Measurements from ENCODE around the gene BTNL8. TPM values are rescaled to one million over a fixed set of nuclear protein-coding genes. Genes with fewer than 3 reads are reported as not detected.

Gene BTNL8
- polyA plus RNA-seq, 3 donors, result 0.13 to 0.50 (median 0.13) TPM

DNA sequence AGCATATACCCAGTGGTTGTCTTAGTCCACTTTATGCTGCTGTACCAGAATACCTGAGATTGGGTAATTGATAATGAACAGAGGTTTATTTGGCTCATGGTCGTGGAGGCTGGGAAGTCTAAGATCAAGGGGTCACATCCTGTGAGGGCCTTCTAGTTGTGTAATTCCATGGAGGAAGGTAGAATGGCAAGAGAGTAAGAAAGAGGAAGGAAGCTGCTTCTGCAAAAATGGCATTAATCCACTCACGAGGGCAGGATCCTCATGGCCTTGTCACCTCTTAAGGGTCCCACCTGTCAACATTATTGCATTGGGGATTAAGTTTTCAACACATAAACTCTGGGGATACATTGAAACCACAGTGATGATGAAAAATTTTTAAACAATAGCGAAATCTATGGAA, 17.0 kb downstream of the BTNL8 start:
- no peaks in the 10 kb centered on the region for H4K20me1 ChIP-seq (ENCODE audit: insufficient read depth, low read length)
- H3K27ac ChIP-seq (ENCODE audit: low read depth in 1 of 2, low read length in 2 of 2), result no peak overlapping the region
- intact Hi-C loops (cut with micrococcal nuclease), result no loop called here
- TF ChIP-seq CTCF (IDR thresholded peaks at IDR 0.05), result no peak
- no peak for DNase-seq
- H3K9ac ChIP-seq (ENCODE audit: insufficient read depth, low read length, poor library complexity, severe bottlenecking), result no peak overlapping the region
- Mint-ChIP-seq H3K36me3 (no peaks in the 10 kb centered on the region), H3K27me3 (ENCODE audit: low read depth in 3 of 3) (peaks cover 0 to 5% (median 3%) of the 10 kb centered on the region in 3 donors), H3K27ac (peak overlapping the region in 1 of 7 donors; percentile 14), H3K4me1 (peaks cover 8% of the 10 kb centered on the region), H3K9me3 (peaks cover 8 to 21% (median 15%) of the 10 kb centered on the region in 7 donors), H3K4me3 (no peak overlapping the region)
- H3K4me2 ChIP-seq (replicated peaks; ENCODE audit: extremely low read depth, low read length, poor library complexity, severe bottlenecking), result no peak overlapping the region
- H3K4me3 ChIP-seq (replicated peaks in 1 of 3; ENCODE audit: low read depth in 2 of 3, low read length in 3 of 3), result no peak overlapping the region
- H3K79me2 ChIP-seq (ENCODE audit: insufficient read depth, low read length), result no peaks in the 10 kb centered on the region
- 0% methylated on average over 1 of the region's 3 CpGs for WGBS (ENCODE audit: insufficient coverage)
- peaks cover 6 to 15% of the 10 kb centered on the region in 2 donors for H3K9me3 ChIP-seq (replicated peaks in 1 of 2; ENCODE audit: control insufficient read depth in 1 of 2, insufficient read depth in 1 of 2, low read length in 2 of 2)
- peaks cover 0 to 4% of the 10 kb centered on the region in 2 donors for H3K4me1 ChIP-seq (ENCODE audit: control insufficient read depth in 1 of 2, insufficient read depth in 2 of 2, low read length in 2 of 2)
- peaks cover 0 to 3% of the 10 kb centered on the region in 2 donors for H3K27me3 ChIP-seq (ENCODE audit: control insufficient read depth in 2 of 2, insufficient read depth in 2 of 2, low read length in 2 of 2)
- H3K36me3 ChIP-seq (replicated peaks in 1 of 2; ENCODE audit: control insufficient read depth in 1 of 2, insufficient read depth in 2 of 2, low read length in 2 of 2), result no peaks in the 10 kb centered on the region
- H2AFZ ChIP-seq (ENCODE audit: insufficient read depth, low read depth, low read length, poor library complexity, severe bottlenecking), result no peak overlapping the region

- H3K4me1 Mint-ChIP-seq, result peaks cover 8% of the 10 kb centered on the region
- Histone ChIP-seq H3K4me1 (ENCODE audit: control insufficient read depth in 1 of 2, insufficient read depth in 2 of 2, low read length in 2 of 2) (peaks cover 0 to 4% of the 10 kb centered on the region in 2 donors), H3K9ac (ENCODE audit: insufficient read depth, low read length, poor library complexity, severe bottlenecking) (no peak overlapping the region), H3K9me3 (replicated peaks in 1 of 2; ENCODE audit: control insufficient read depth in 1 of 2, insufficient read depth in 1 of 2, low read length in 2 of 2) (peaks cover 8 to 9% of the 10 kb centered on the region in 2 donors), H4K20me1 (ENCODE audit: insufficient read depth, low read length) (no peaks in the 10 kb centered on the region), H3K79me2 (ENCODE audit: insufficient read depth, low read length) (no peaks in the 10 kb centered on the region), H3K4me2 (replicated peaks; ENCODE audit: extremely low read depth, low read length, poor library complexity, severe bottlenecking) (no peak overlapping the region), H2AFZ (ENCODE audit: insufficient read depth, low read depth, low read length, poor library complexity, severe bottlenecking) (no peak overlapping the region), H3K27me3 (ENCODE audit: control insufficient read depth in 2 of 2, insufficient read depth in 2 of 2, low read length in 2 of 2) (peaks cover 0 to 3% of the 10 kb centered on the region in 2 donors), H3K4me3 (replicated peaks in 1 of 3; ENCODE audit: low read depth in 2 of 3, low read length in 3 of 3) (no peak overlapping the region), H3K27ac (ENCODE audit: low read depth in 1 of 2, low read length in 2 of 2) (no peak overlapping the region), H3K36me3 (replicated peaks in 1 of 2; ENCODE audit: control insufficient read depth in 1 of 2, insufficient read depth in 2 of 2, low read length in 2 of 2) (no peaks in the 10 kb centered on the region)
- no peak overlapping the region for H3K27ac Mint-ChIP-seq
- no peak for TF ChIP-seq CTCF (IDR thresholded peaks at IDR 0.05)
- peaks cover 0 to 8% (median 3%) of the 10 kb centered on the region in 3 donors for H3K27me3 Mint-ChIP-seq (ENCODE audit: low read depth in 3 of 3)
- no CpG with 5 or more reads among the region's 1 CpG for WGBS (ENCODE audit: insufficient coverage)
- no peaks in the 10 kb centered on the region for H3K36me3 Mint-ChIP-seq
- H3K4me3 Mint-ChIP-seq, result no peak overlapping the region
- no peak for DNase-seq
- H3K9me3 Mint-ChIP-seq, result peaks cover 11 to 27% (median 23%) of the 10 kb centered on the region in 7 donors
- intact Hi-C loops (cut with micrococcal nuclease), result no loop called here
Measured at GRCh38 chr5:180918380-180918779, 19.4 kb downstream of the BTNL8 start.
